ENCODE results near the gene MID2. TPM values are rescaled to one million over a fixed set of nuclear protein-coding genes. Genes with fewer than 3 reads are reported as not detected.

The MID2 gene
- total and polyA plus RNA-seq, 12 donors, result 3.5 to 55.4 (median 33.3) TPM

GRCh38 chrX:107934262-107934661 lies 108.6 kb downstream of the MID2 start:
- H3K27ac ChIP-seq, result no peak overlapping the region
- H3K27me3 ChIP-seq, result peaks cover 4% of the 10 kb centered on the region
- 47 to 67% (median 60%) methylated on average over 1 of the region's 1 CpG for WGBS, 4 donors
- intact Hi-C loops (cut with DNase I), result no loop called here
- no peaks in the 10 kb centered on the region for H3K4me1 ChIP-seq (replicated peaks in 1 of 2)
- TF ChIP-seq POLR2A (IDR thresholded peaks at IDR 0.05) (no peak), CTCF (IDR thresholded peaks at IDR 0.05) (no peak)
- no peaks in the 10 kb centered on the region for H3K9me3 ChIP-seq (replicated peaks in 1 of 3)
- H3K36me3 ChIP-seq (replicated peaks in 1 of 2), result no peaks in the 10 kb centered on the region
- H3K4me3 ChIP-seq, result no peak overlapping the region
- DNase-seq, result no peak

- Histone ChIP-seq H3K27ac (no peak overlapping the region), H3K4me3 (peak overlapping the region in 1 of 4 donors; percentile 44), H3K36me3 (replicated peaks in 1 of 2) (no peaks in the 10 kb centered on the region), H3K27me3 (peaks cover 9% of the 10 kb centered on the region), H3K4me1 (replicated peaks in 1 of 2) (no peaks in the 10 kb centered on the region), H3K9me3 (replicated peaks in 1 of 3) (no peaks in the 10 kb centered on the region)
- no peak for TF ChIP-seq POLR2A (IDR thresholded peaks at IDR 0.05)
- TF ChIP-seq CTCF (IDR thresholded peaks at IDR 0.05), result no peak
- DNase-seq, result peak in 5 of 7 donors; percentile 16 to 51 (median 33)
- WGBS, 4 donors, result 27 to 50% (median 44%) methylated on average over 7 of the region's 7 CpGs
- intact Hi-C loops (cut with DNase I), result no loop called here
Observed at GRCh38 chrX:107935200-107935599, 109.5 kb downstream of the MID2 start.

- Histone ChIP-seq H3K9me3 (replicated peaks in 1 of 3) (no peaks in the 10 kb centered on the region), H3K27ac (no peak overlapping the region), H3K36me3 (replicated peaks in 1 of 2) (no peaks in the 10 kb centered on the region), H3K4me3 (peak overlapping the region in 1 of 4 donors; percentile 44), H3K27me3 (peaks cover 9% of the 10 kb centered on the region), H3K4me1 (replicated peaks in 1 of 2) (no peaks in the 10 kb centered on the region)
- intact Hi-C loops (cut with DNase I), result no loop called here
- TF ChIP-seq POLR2A (IDR thresholded peaks at IDR 0.05), result no peak
- TF ChIP-seq CTCF (IDR thresholded peaks at IDR 0.05), result no peak
- WGBS, 4 donors, result 3 to 52% (median 21%) methylated on average over 38 to 48 of the region's 48 CpGs
- DNase-seq, result peak in 3 of 7 donors; percentile 6 to 31 (median 26)
Observed at GRCh38 chrX:107935664-107936433, 110.2 kb downstream of the MID2 start.

GRCh38 chrX:107936434-107936730 lies 110.7 kb downstream of the MID2 start:
- Histone ChIP-seq H3K4me1 (replicated peaks in 1 of 2) (no peaks in the 10 kb centered on the region), H3K27me3 (peaks cover 9% of the 10 kb centered on the region), H3K36me3 (replicated peaks in 1 of 2) (no peaks in the 10 kb centered on the region), H3K9me3 (replicated peaks in 1 of 3) (no peaks in the 10 kb centered on the region), H3K4me3 (no peak overlapping the region), H3K27ac (no peak overlapping the region)
- no peak for DNase-seq
- 33 to 72% (median 51%) methylated on average over 7 to 16 of the region's 16 CpGs for WGBS, 4 donors
- intact Hi-C loops (cut with DNase I), result no loop called here
- TF ChIP-seq POLR2A (IDR thresholded peaks at IDR 0.05), result no peak
- no peak for TF ChIP-seq CTCF (IDR thresholded peaks at IDR 0.05)

Measured in adrenal gland (tissue), 12 donors.